Measurements from ENCODE around the gene PRR29.
A peak's percentile ranks its signal among the peaks of the same experiment; 100 is the strongest.
"Not testable (repeated sequence)": the region's sequence is repeated elsewhere in the genome, so short reads cannot be mapped to it uniquely, and the experiment has no call there.

The PRR29 gene

DNA sequence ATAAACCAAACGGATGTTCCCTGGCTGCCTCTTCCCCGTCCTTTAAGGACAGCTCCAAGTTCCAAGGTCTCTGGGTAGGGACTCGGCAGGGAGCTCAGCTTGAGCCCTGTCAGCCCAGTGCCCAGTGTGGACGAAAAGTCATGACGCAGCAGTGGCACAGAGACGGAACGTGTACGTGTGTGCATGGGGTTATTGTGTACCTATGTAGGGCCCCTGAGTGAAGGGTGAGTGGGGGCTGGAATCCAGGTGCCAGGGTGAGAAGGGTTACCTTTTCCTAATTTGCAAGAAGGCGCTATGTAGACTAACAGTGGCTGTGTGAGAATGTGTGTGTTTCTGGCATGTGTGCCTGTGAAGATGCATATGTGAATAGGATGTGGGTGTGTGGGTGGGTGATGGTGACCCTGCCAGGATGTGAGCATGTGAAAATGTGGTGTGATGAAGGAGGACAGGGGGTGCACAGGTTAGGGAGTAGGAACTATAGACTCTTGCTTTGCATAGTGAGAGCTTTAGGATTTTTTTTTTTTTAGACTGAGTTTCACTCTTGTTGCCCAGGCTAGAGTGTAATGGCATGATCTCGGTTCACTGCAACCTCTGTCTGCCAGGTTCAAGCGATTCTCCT, 31.4 kb upstream of the PRR29 start:
- Mint-ChIP-seq H3K9me3 (no peaks in the 10 kb centered on the region), H3K27ac (no peak overlapping the region), H3K4me3 (no peak overlapping the region), H3K27me3 (no peaks in the 10 kb centered on the region), H3K36me3 (no peaks in the 10 kb centered on the region), H3K4me1 (peaks cover 15% of the 10 kb centered on the region)
- peak; percentile 66 for ATAC-seq

DNA sequence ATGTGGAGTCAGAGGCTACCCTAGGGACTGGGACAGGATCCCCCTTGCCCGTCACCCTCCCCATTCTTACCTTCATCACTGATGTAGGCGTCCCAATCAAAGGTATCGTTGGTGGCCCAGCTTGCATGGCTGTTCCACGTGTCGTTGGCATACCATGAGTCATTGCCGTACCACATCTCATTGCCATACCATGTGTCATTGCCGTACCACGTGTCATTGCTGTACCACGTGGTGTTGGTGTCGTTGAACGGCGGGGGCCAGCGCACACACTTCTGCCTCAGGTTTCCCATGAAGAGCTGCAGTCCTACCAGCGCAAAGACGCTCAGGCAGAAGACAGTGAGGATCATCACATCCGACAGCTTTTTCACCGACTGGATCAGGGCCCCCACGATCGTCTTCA, 30.2 kb upstream of the PRR29 start:
- H3K27me3 Mint-ChIP-seq = no peaks in the 10 kb centered on the region
- peaks cover 11% of the 10 kb centered on the region for H3K4me1 Mint-ChIP-seq
- H3K27ac Mint-ChIP-seq = no peak overlapping the region
- ATAC-seq = no peak
- H3K9me3 Mint-ChIP-seq = no peaks in the 10 kb centered on the region
- no peak overlapping the region for H3K4me3 Mint-ChIP-seq
- no peaks in the 10 kb centered on the region for H3K36me3 Mint-ChIP-seq

GRCh38 chr17:63969278-63969677, 28.9 kb upstream of the PRR29 start:
- H3K4me1 Mint-ChIP-seq = peaks cover 12% of the 10 kb centered on the region
- peaks cover 6% of the 10 kb centered on the region for H3K27me3 Mint-ChIP-seq
- no peak for ATAC-seq
- no peaks in the 10 kb centered on the region for H3K9me3 Mint-ChIP-seq
- no peaks in the 10 kb centered on the region for H3K36me3 Mint-ChIP-seq
- H3K4me3 Mint-ChIP-seq = no peak overlapping the region
- H3K27ac Mint-ChIP-seq = no peak overlapping the region

GRCh38 chr17:63972796-63973195, 25.4 kb upstream of the PRR29 start, which contains the start of gene SCN4A:
Gene SCN4A, minus strand, starts transcription at chr17:63972918. Its CDS starts 77 bp downstream, at chr17:63972841.
- H3K27me3 Mint-ChIP-seq = peaks cover 6% of the 10 kb centered on the region
- ATAC-seq = no peak
- H3K9me3 Mint-ChIP-seq = no peaks in the 10 kb centered on the region
- H3K36me3 Mint-ChIP-seq = no peaks in the 10 kb centered on the region
- no peak within 1 kb of the TSS for H3K4me3 Mint-ChIP-seq
- no peak within 1 kb of the TSS for H3K27ac Mint-ChIP-seq
- H3K4me1 Mint-ChIP-seq = peaks cover 7% of the 10 kb centered on the region

GRCh38 chr17:63973247-63973646, 24.9 kb upstream of the PRR29 start:
- H3K36me3 Mint-ChIP-seq = no peaks in the 10 kb centered on the region
- H3K9me3 Mint-ChIP-seq = no peaks in the 10 kb centered on the region
- H3K27ac Mint-ChIP-seq = no peak overlapping the region
- peaks cover 7% of the 10 kb centered on the region for H3K4me1 Mint-ChIP-seq
- H3K27me3 Mint-ChIP-seq = peaks cover 6% of the 10 kb centered on the region
- no peak for ATAC-seq
- H3K4me3 Mint-ChIP-seq = no peak overlapping the region

- H3K9me3 Mint-ChIP-seq = no peaks in the 10 kb centered on the region
- no peaks in the 10 kb centered on the region for H3K36me3 Mint-ChIP-seq
- no peak overlapping the region for H3K4me3 Mint-ChIP-seq
- peaks cover 6% of the 10 kb centered on the region for H3K27me3 Mint-ChIP-seq
- no peak for ATAC-seq
- peaks cover 7% of the 10 kb centered on the region for H3K4me1 Mint-ChIP-seq
- H3K27ac Mint-ChIP-seq = no peak overlapping the region
Observed at GRCh38 chr17:63973930-63974593, 24.1 kb upstream of the PRR29 start.

DNA sequence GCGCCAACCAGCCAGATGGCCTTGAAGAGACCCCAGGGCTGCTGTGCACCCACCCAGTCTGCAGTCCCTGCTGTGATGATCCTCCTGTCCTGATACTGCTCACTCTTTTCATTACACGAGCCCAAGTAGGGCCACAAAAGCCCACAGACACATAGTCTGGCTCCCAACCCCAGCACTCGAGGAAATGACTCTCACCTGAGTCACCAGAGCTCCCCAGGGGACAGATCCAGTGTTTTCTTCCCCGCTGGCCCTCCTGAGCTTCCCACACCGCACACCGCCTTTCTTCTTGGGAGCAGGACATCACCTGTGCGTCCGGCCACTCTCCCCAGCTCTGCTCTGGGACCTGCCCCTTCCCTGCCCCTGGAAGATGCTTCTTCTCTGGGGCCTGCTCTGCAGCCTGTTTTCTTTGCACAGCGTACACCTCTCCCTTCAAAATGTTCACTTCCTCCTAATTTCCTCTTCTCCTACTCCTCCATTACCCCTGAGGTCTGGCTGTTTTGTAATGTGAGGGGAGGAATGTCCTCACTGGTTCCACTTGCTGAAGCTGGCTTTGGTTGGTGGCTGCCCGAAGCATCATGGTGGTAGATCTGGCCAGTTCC, 23.5 kb upstream of the PRR29 start:
- ATAC-seq = no peak
- H3K27ac Mint-ChIP-seq = no peak overlapping the region
- no peak overlapping the region for H3K4me3 Mint-ChIP-seq

DNA sequence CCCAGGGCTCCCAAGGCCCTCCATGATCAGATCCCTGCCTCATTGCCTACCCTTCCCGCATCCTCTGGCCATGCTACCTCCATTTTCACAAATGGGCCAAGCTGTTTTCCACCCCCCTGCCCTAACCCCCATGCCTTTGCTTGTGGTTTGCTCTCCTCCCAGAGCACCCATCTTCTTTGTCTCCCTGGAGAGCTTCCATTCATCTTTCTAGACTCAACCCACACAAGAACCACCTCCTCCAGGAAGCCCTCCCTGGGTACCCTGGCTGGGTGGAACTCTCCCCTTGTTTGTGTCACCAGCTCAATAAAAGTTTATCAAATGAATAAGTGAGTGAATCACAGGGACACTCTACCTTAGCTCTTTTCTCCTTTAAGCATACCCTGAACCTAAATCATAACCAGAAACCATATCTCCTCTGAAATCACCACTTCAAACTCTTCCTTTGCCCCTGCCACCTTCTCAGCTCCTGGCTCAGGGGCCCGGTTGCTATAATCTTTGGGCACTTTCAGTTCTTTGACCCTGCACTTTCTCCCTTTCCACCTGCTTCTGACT, 22.5 kb upstream of the PRR29 start:
- Mint-ChIP-seq H3K27ac (no peak overlapping the region), H3K36me3 (no peaks in the 10 kb centered on the region), H3K4me3 (no peak overlapping the region), H3K9me3 (no peaks in the 10 kb centered on the region), H3K4me1 (peaks cover 7% of the 10 kb centered on the region), H3K27me3 (peaks cover 6% of the 10 kb centered on the region)
- ATAC-seq = no peak

More for the DNA sequence above, 23.5 kb upstream of the PRR29 start:
- Mint-ChIP-seq H3K27me3 (peaks cover 6% of the 10 kb centered on the region), H3K4me1 (peaks cover 7% of the 10 kb centered on the region), H3K9me3 (no peaks in the 10 kb centered on the region), H3K36me3 (no peaks in the 10 kb centered on the region)

DNA sequence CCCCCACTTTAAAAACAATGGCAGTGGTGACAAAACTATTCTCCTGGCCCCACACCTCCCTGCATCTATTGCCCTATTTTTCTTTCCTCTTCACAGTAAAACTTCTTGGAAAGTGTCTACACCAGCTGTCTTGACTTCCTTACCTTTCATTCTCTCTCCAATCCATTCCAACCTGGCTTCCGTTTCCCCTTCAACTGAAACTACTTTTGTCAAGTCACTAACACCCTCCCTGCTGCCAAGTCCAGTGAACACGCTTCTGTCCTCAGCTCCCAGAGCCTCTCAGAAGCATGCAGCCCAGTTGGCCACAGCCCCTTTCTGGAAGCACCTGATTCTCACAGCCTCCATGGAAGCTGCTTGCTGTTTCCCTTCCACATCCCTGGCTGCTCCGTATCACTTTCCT, 21.4 kb upstream of the PRR29 start:
- Mint-ChIP-seq H3K36me3 (no peaks in the 10 kb centered on the region), H3K27ac (no peak overlapping the region), H3K9me3 (no peaks in the 10 kb centered on the region), H3K4me1 (peaks cover 7% of the 10 kb centered on the region), H3K4me3 (no peak overlapping the region), H3K27me3 (peaks cover 6% of the 10 kb centered on the region)
- no peak for ATAC-seq

- Mint-ChIP-seq H3K27ac (no peak overlapping the region), H3K4me1 (peaks cover 7% of the 10 kb centered on the region), H3K9me3 (peaks cover 8% of the 10 kb centered on the region), H3K27me3 (peaks cover 1% of the 10 kb centered on the region), H3K4me3 (no peak overlapping the region), H3K36me3 (peaks cover 6% of the 10 kb centered on the region)
- ATAC-seq = no peak
Observed at GRCh38 chr17:63978272-63979200, 19.6 kb upstream of the PRR29 start.

- H3K27me3 Mint-ChIP-seq, H3K9me3 Mint-ChIP-seq, H3K4me3 Mint-ChIP-seq, H3K27ac Mint-ChIP-seq, ATAC-seq, H3K36me3 Mint-ChIP-seq: not testable (repeated sequence)
- peaks cover 14% of the 10 kb centered on the region for H3K4me1 Mint-ChIP-seq
Observed at GRCh38 chr17:63982641-63983040, 15.5 kb upstream of the PRR29 start.

DNA sequence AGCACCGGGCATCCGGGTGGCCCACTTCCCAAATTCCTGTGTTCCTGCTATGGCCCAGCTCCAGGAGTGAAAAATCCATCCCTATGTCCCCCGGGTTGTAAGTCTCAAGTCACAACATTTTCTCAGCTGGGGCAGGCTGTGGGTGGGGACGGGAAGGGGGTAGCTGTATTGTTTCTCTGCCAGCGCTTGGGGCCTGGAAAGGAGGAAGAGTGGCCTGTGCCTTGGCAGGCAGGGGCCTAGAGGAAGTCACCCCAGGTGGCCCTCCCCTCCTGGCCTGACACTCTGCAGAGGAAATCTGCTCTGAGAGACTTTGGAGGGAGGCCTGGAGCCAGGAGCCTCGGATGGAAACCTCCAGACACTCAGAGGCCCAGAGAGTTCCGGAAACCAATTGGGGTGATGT, 14.8 kb upstream of the PRR29 start:
- Mint-ChIP-seq H3K4me3 (no peak overlapping the region), H3K27ac (no peak overlapping the region), H3K9me3 (peaks cover 8% of the 10 kb centered on the region), H3K27me3 (no peaks in the 10 kb centered on the region), H3K36me3 (peaks cover 6% of the 10 kb centered on the region), H3K4me1 (peaks cover 14% of the 10 kb centered on the region)
- ATAC-seq = no peak

DNA sequence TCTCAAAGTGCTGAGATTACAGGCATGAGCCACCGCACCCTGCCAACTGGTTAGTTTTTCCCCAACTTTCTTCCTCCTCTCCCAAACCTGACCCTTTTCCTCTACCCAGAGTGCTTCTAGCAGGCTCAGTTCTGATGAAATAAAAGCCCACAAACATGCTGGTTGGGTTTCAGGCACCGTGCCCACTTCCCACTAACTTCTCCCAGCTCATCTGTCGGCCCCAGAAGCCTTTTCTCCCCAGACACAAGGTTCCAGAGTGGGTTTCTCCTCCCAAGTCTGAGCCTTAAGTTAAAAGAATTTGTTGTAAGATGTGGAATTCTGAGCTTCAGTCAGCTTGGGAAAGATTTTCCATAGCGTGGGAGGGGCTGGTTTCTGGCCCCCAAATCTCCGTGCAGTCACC, 13.9 kb upstream of the PRR29 start:
- no peak overlapping the region for H3K27ac Mint-ChIP-seq
- peaks cover 14% of the 10 kb centered on the region for H3K4me1 Mint-ChIP-seq
- H3K9me3 Mint-ChIP-seq = peaks cover 8% of the 10 kb centered on the region
- no peak overlapping the region for H3K4me3 Mint-ChIP-seq
- H3K36me3 Mint-ChIP-seq = peaks cover 6% of the 10 kb centered on the region
- no peaks in the 10 kb centered on the region for H3K27me3 Mint-ChIP-seq
- ATAC-seq = no peak

- peaks cover 3% of the 10 kb centered on the region for H3K27me3 Mint-ChIP-seq
- peak; percentile 47 for ATAC-seq
Observed at GRCh38 chr17:63984651-63985386, 13.3 kb upstream of the PRR29 start.

More at GRCh38 chr17:63984651-63985386, 13.3 kb upstream of the PRR29 start:
- Mint-ChIP-seq H3K9me3 (peaks cover 8% of the 10 kb centered on the region), H3K36me3 (peaks cover 6% of the 10 kb centered on the region), H3K4me3 (no peak overlapping the region), H3K4me1 (peaks cover 17% of the 10 kb centered on the region), H3K27ac (no peak overlapping the region)
